Adrenal gland (tissue), 12 donors: ENCODE measurements around the gene RNF217. TPM values are rescaled to one million over a fixed set of nuclear protein-coding genes. Genes with fewer than 3 reads are reported as not detected.

Source experiments
- DNase-seq, 7 donors: peaks; one replicate each; pipeline ENCODE4 v3.0.0-alpha.2; 2019 to 2020
- H3K27ac ChIP-seq, 5 donors: fragments of 200-600 bp; sonication (generic) in 4 of 5; 1 replicate in 3 of 5; 2 replicates in 2 of 5; pipeline versions ENCODE4 v1.5.1 to v1.8.0; 2016 to 2020; ENCODE audit warnings: mild to moderate bottlenecking in 1 of 5
- H3K27me3 ChIP-seq: fragments of 200-600 bp; 2 replicates; pipeline ENCODE4 v1.8.0; 2021
- H3K36me3 ChIP-seq, 2 donors: fragments of 200-600 bp; replicated peaks in 1 of 2; 1 replicate in 1 of 2; 2 replicates in 1 of 2; pipeline versions ENCODE4 v1.5.1 to v1.8.0; 2018 to 2022
- H3K4me1 ChIP-seq, 2 donors: fragments of 200-600 bp; replicated peaks in 1 of 2; 1 replicate in 1 of 2; 2 replicates in 1 of 2; pipeline versions ENCODE4 v1.5.1 to v1.8.0; 2018 to 2021
- H3K4me3 ChIP-seq, 4 donors: fragments of 200-600 bp; sonication (generic) in 3 of 4; one replicate each; pipeline ENCODE4 v1.5.1; 2016 to 2018
- H3K9me3 ChIP-seq, 3 donors: fragments of 200-600 bp; sonication (generic) in 1 of 3; replicated peaks in 1 of 3; 1 replicate in 2 of 3; 2 replicates in 1 of 3; pipeline versions ENCODE4 v1.5.1 to v1.8.0; 2016 to 2021
- CTCF ChIP-seq, 6 experiments: fragments of 450-650 bp in 4 of 6; fragments of 200-600 bp in 2 of 6; sonication (generic) in 1 of 6; IDR thresholded peaks; 1 replicate in 5 of 6; 2 replicates in 1 of 6; pipeline versions ENCODE4 v1.5.1 to v1.8.0; 2016 to 2021; ENCODE audit warnings: antibody characterized with exemption in 6 of 6, mild to moderate bottlenecking in 2 of 6, moderate library complexity in 1 of 6
- POLR2A ChIP-seq, 2 donors: fragments of 450-650 bp; IDR thresholded peaks; one replicate each; pipeline ENCODE4 v1.6.1; 2017; ENCODE audit warnings: antibody characterized with exemption in 2 of 2, mild to moderate bottlenecking in 2 of 2, moderate library complexity in 1 of 2
- WGBS, 4 donors: extraction: QIAGEN DNeasy Blood & Tissue Kit in 2 of 4; methylation state at CpG; one replicate each; pipeline versions ENCODE4 v1.1.5 to v1.1.7; 2013 to 2017; 5-methylcytosine and 5-hydroxymethylcytosine counted together
- intact Hi-C, 2 donors: fragments of 100-400 bp; cut with DNase I; formaldehyde crosslinking; loops; one replicate each; pipeline versions ENCODE4 v1.14.1 to v1.15.0; 2022 to 2023
- polyA plus RNA-seq, 3 donors: library from polyadenylated mRNA; stranded (reverse); fragments of 200-250 nt in 2 of 3; fragments of 350-450 nt in 1 of 3; fragmentation: Illumina TruSeq in 1 of 3; extraction: RNeasy Lipid Tissue Mini Kit (QIAGEN cat#74804) in 1 of 3; gene quantifications; one replicate each; pipeline ENCODE4 v1.2.3, GENCODE V29; 2013 to 2014
- total RNA-seq, 9 donors: library from RNA; depleted of rRNA in 4 of 9; stranded (reverse); fragments of >200 nt in 4 of 9; fragments of 120-200 nt in 1 of 9; fragmentation: NEBNext Ultra II Directional in 1 of 9; extraction: Animal tissue kit (Norgen Biotek cat#: 25700) in 1 of 9; gene quantifications; one replicate each; pipeline versions ENCODE4 v1.1.0 to v1.2.4, GENCODE V29; 2013 to 2023
- donor health status: healthy with polysubstance abuse.
- donor health status: Bipolar disorder and iron deficiency.
- donor health status: DM: yes; HTN: yes; CAD: no.
- donor health status: DM: no; HTN: no; CAD: no.
- donor health status: DM: no; HTN: no; CAD: no.
- donor health status: DM: yes; HTN: yes; CAD: no.

Gene RNF217
- total and polyA plus RNA-seq, 12 donors: 4.6 to 23.0 (median 11.5) TPM

DNA sequence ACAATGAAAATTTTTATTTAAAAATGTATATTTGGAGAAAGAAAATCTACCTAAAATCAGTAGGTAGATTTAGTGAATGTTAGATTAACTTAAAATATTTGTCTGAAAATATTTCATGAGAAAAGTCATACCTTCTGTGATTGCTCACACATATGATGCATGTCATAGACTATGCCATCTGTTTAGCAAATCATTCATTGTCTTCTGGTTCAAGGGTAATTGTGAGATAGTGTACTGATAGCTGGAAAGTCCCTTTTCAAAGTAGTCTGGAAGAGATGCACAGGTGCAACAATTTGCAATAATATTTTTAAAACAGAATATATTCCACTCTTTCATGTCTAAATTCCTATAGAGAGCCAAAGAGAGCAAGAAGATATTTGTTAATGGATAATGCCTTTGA, 21.0 kb upstream of the RNF217 start:
- intact Hi-C loops: no loop called here
- no peak for TF ChIP-seq CTCF (IDR thresholded peaks at IDR 0.05)
- no peak for TF ChIP-seq POLR2A (IDR thresholded peaks at IDR 0.05)

GRCh38 chr6:124943658-124944057, 18.6 kb upstream of the RNF217 start:
- H3K4me3 ChIP-seq: no peak overlapping the region
- TF ChIP-seq CTCF (IDR thresholded peaks at IDR 0.05) (no peak), POLR2A (IDR thresholded peaks at IDR 0.05) (no peak)
- H3K9me3 ChIP-seq: no peaks in the 10 kb centered on the region
- no peak overlapping the region for H3K27ac ChIP-seq
- WGBS, 4 donors: 74 to 90% (median 78%) methylated on average over 1 of the region's 1 CpG
- H3K4me1 ChIP-seq: peaks cover 6 to 10% of the 10 kb centered on the region in 2 donors
- DNase-seq: no peak
- intact Hi-C loops: no loop called here
- H3K36me3 ChIP-seq: no peaks in the 10 kb centered on the region
- H3K27me3 ChIP-seq: no peaks in the 10 kb centered on the region

More for the DNA sequence above, 21.0 kb upstream of the RNF217 start:
- peaks cover 0 to 6% of the 10 kb centered on the region in 2 donors for H3K4me1 ChIP-seq
- H3K27ac ChIP-seq: no peak overlapping the region
- DNase-seq: no peak
- no peaks in the 10 kb centered on the region for H3K27me3 ChIP-seq
- H3K4me3 ChIP-seq: no peak overlapping the region
- no peaks in the 10 kb centered on the region for H3K36me3 ChIP-seq
- no peaks in the 10 kb centered on the region for H3K9me3 ChIP-seq

- Histone ChIP-seq H3K4me1 (peaks cover 6 to 10% of the 10 kb centered on the region in 2 donors), H3K27ac (no peak overlapping the region), H3K4me3 (no peak overlapping the region), H3K27me3 (no peaks in the 10 kb centered on the region), H3K9me3 (no peaks in the 10 kb centered on the region), H3K36me3 (no peaks in the 10 kb centered on the region)
- intact Hi-C loops: no loop called here
- DNase-seq: no peak
- TF ChIP-seq CTCF (IDR thresholded peaks at IDR 0.05) (no peak), POLR2A (IDR thresholded peaks at IDR 0.05) (no peak)
- WGBS, 4 donors: 45 to 58% (median 55%) methylated on average over 2 of the region's 2 CpGs
These were observed 14.2 kb upstream of the RNF217 start for GRCh38 chr6:124947971-124948451.

- intact Hi-C loops: loop anchor here in 1 of 2 donors (10.0 kb wide), 1 partner anchor 145 kb away; no protein-coding TSS in a partner anchor
- Histone ChIP-seq H3K27ac (no peak overlapping the region), H3K4me1 (peaks cover 6 to 10% of the 10 kb centered on the region in 2 donors), H3K4me3 (no peak overlapping the region), H3K36me3 (no peaks in the 10 kb centered on the region), H3K27me3 (no peaks in the 10 kb centered on the region), H3K9me3 (no peaks in the 10 kb centered on the region)
- DNase-seq: no peak
- TF ChIP-seq CTCF (IDR thresholded peaks at IDR 0.05) (no peak), POLR2A (IDR thresholded peaks at IDR 0.05) (no peak)
- WGBS, 4 donors: 78 to 87% (median 84%) methylated on average over 3 of the region's 3 CpGs
These were observed 12.5 kb upstream of the RNF217 start for GRCh38 chr6:124949706-124950105.
